ENCODE results near the gene ERN2.

DNA sequence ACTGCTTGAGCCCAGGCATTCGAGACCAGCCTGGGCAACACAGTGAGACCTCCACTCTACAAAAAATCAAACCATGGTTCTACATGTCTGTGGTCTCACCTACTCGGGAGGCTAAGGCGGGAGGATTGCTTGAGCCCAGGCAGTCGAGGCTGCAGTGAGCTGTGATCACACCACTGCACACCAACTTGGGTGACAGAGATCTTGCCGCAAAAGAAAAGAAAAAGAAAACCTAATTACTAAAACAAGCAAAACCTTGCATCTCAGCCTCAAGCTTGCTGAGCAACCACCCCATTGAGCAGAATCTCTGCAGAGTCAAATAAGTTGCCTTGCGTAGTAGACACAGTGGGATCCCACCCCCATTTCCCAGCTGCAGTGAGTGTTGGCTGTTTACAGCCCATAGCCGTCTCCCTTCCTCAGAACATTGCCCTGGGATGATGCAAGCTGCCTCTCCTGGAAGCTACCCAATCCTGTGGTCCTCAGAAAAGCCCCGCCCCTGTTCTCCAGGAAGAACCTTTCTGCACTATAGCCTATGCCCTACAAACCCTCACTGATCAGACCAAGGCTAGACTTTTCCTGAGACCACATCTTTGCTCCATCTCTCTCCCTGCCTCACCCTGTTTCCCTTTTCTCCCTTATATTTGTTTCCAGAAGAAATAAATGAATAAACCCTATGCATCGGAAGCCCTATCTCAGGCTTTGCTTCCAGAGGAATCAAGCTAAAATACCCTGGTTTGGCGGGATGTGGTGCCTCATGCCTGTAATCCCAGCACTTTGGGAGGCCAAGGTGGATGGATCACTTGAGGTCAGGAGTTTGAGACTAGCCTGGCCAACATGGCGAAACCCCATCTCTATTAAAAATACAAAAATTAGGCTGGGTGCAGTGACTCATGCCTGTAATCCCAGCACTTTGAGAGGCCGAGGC is 16.7 kb upstream of the ERN2 start:
- TF ChIP-seq, protein P1, sequence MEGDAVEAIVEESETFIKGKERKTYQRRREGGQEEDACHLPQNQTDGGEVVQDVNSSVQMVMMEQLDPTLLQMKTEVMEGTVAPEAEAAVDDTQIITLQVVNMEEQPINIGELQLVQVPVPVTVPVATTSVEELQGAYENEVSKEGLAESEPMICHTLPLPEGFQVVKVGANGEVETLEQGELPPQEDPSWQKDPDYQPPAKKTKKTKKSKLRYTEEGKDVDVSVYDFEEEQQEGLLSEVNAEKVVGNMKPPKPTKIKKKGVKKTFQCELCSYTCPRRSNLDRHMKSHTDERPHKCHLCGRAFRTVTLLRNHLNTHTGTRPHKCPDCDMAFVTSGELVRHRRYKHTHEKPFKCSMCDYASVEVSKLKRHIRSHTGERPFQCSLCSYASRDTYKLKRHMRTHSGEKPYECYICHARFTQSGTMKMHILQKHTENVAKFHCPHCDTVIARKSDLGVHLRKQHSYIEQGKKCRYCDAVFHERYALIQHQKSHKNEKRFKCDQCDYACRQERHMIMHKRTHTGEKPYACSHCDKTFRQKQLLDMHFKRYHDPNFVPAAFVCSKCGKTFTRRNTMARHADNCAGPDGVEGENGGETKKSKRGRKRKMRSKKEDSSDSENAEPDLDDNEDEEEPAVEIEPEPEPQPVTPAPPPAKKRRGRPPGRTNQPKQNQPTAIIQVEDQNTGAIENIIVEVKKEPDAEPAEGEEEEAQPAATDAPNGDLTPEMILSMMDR (IDR thresholded peaks at IDR 0.05) = no peak
- TF ChIP-seq EP300 (IDR thresholded peaks at IDR 0.05; ENCODE audit: borderline replicate concordance in 1 of 2, low read depth in 1 of 2, low read length in 1 of 2) (no peak), FOXM1 (IDR thresholded peaks at IDR 0.05; ENCODE audit: low read depth) (no peak), EZH2phosphoT487 (IDR thresholded peaks at IDR 0.05; ENCODE audit: borderline replicate concordance, low read depth) (no peak)
